ENCODE data around the gene ASS1. TPM values are rescaled to one million over a fixed set of nuclear protein-coding genes. Genes with fewer than 3 reads are reported as not detected.
"Not testable (repeated sequence)": the region's sequence is repeated elsewhere in the genome, so short reads cannot be mapped to it uniquely, and the experiment has no call there.

ASS1 gene
- total RNA-seq, 1 donor = 195 TPM

GRCh38 chr9:130399768-130400167, 45.0 kb upstream of the ASS1 start:
- Histone ChIP-seq H2AFZ (ENCODE audit: low read length) (no peak overlapping the region), H4K20me1 (ENCODE audit: insufficient read depth, low read length) (no peaks in the 10 kb centered on the region), H3K9me3 (ENCODE audit: low read depth, low read length) (no peaks in the 10 kb centered on the region), H3K27me3 (ENCODE audit: insufficient read depth, low read length) (peaks cover 13% of the 10 kb centered on the region), H3K79me2 (ENCODE audit: insufficient read depth, low read length) (no peaks in the 10 kb centered on the region), H3K4me1 (ENCODE audit: insufficient read depth, low read length) (no peaks in the 10 kb centered on the region), H3K27ac (ENCODE audit: low read depth, low read length) (no peak overlapping the region), H3K4me2 (ENCODE audit: insufficient read depth, low read length) (no peak overlapping the region), H3K4me3 (ENCODE audit: insufficient read depth, low read length) (no peak overlapping the region), H3K36me3 (ENCODE audit: insufficient read depth, low read length) (no peaks in the 10 kb centered on the region)
- DNase-seq (ENCODE audit: insufficient read length, low spot score, missing footprints) = no peak
- no peak for TF ChIP-seq CTCF (IDR thresholded peaks at IDR 0.05; ENCODE audit: extremely low read depth, low read depth, low read length)

GRCh38 chr9:130400870-130401269, 43.9 kb upstream of the ASS1 start:
- no peak overlapping the region for H3K27ac ChIP-seq (ENCODE audit: low read depth, low read length)
- H3K4me2 ChIP-seq (ENCODE audit: insufficient read depth, low read length) = no peak overlapping the region
- no peaks in the 10 kb centered on the region for H4K20me1 ChIP-seq (ENCODE audit: insufficient read depth, low read length)
- no peaks in the 10 kb centered on the region for H3K9me3 ChIP-seq (ENCODE audit: low read depth, low read length)
- H3K79me2 ChIP-seq (ENCODE audit: insufficient read depth, low read length) = no peaks in the 10 kb centered on the region
- H3K36me3 ChIP-seq (ENCODE audit: insufficient read depth, low read length) = no peaks in the 10 kb centered on the region
- no peak overlapping the region for H2AFZ ChIP-seq (ENCODE audit: low read length)
- H3K27me3 ChIP-seq (ENCODE audit: insufficient read depth, low read length) = peaks cover 16% of the 10 kb centered on the region
- TF ChIP-seq CTCF (IDR thresholded peaks at IDR 0.05; ENCODE audit: extremely low read depth, low read depth, low read length) = no peak
- no peaks in the 10 kb centered on the region for H3K4me1 ChIP-seq (ENCODE audit: insufficient read depth, low read length)
- H3K4me3 ChIP-seq (ENCODE audit: insufficient read depth, low read length) = no peak overlapping the region
- no peak for DNase-seq (ENCODE audit: insufficient read length, low spot score, missing footprints)

- H4K20me1 ChIP-seq (ENCODE audit: insufficient read depth, low read length); DNase-seq (ENCODE audit: insufficient read length, low spot score, missing footprints); H3K27ac ChIP-seq (ENCODE audit: low read depth, low read length); H3K9me3 ChIP-seq (ENCODE audit: low read depth, low read length); H2AFZ ChIP-seq (ENCODE audit: low read length); H3K36me3 ChIP-seq (ENCODE audit: insufficient read depth, low read length); H3K4me1 ChIP-seq (ENCODE audit: insufficient read depth, low read length); H3K79me2 ChIP-seq (ENCODE audit: insufficient read depth, low read length); H3K4me3 ChIP-seq (ENCODE audit: insufficient read depth, low read length); H3K4me2 ChIP-seq (ENCODE audit: insufficient read depth, low read length): not testable (repeated sequence)
- H3K27me3 ChIP-seq (ENCODE audit: insufficient read depth, low read length) = peaks cover 16% of the 10 kb centered on the region
These were observed 43.0 kb upstream of the ASS1 start for GRCh38 chr9:130401742-130402141.

GRCh38 chr9:130402243-130402642, 42.5 kb upstream of the ASS1 start:
- H3K4me3 ChIP-seq (ENCODE audit: insufficient read depth, low read length) = no peak overlapping the region
- H3K4me1 ChIP-seq (ENCODE audit: insufficient read depth, low read length) = no peaks in the 10 kb centered on the region
- no peaks in the 10 kb centered on the region for H3K79me2 ChIP-seq (ENCODE audit: insufficient read depth, low read length)
- H3K27me3 ChIP-seq (ENCODE audit: insufficient read depth, low read length) = peaks cover 16% of the 10 kb centered on the region
- no peak for TF ChIP-seq CTCF (IDR thresholded peaks at IDR 0.05; ENCODE audit: extremely low read depth, low read depth, low read length)
- DNase-seq (ENCODE audit: insufficient read length, low spot score, missing footprints) = no peak
- no peaks in the 10 kb centered on the region for H3K9me3 ChIP-seq (ENCODE audit: low read depth, low read length)
- no peaks in the 10 kb centered on the region for H3K36me3 ChIP-seq (ENCODE audit: insufficient read depth, low read length)
- no peak overlapping the region for H2AFZ ChIP-seq (ENCODE audit: low read length)
- no peak overlapping the region for H3K27ac ChIP-seq (ENCODE audit: low read depth, low read length)
- no peaks in the 10 kb centered on the region for H4K20me1 ChIP-seq (ENCODE audit: insufficient read depth, low read length)
- H3K4me2 ChIP-seq (ENCODE audit: insufficient read depth, low read length) = no peak overlapping the region

Measured in osteoblast (primary cell).